HCT116 (cell line): ENCODE results near the gene ARVCF. TPM values are rescaled to one million over a fixed set of nuclear protein-coding genes. Genes with fewer than 3 reads are reported as not detected.

Experiments used
- ATAC-seq: fragments of 200-7000 bp; cut with Tn5 transposase; 2 replicates; pipeline ENCODE4 v1.9.1; 2020; ENCODE audit warnings: mild to moderate bottlenecking, moderate library complexity
- BruUV-seq: library from RNA; stranded (reverse); fragments of 400-500 nt; replicated peaks from 2 replicates; lab custom pipeline; 2021; lab: Mats Ljungman, UMichigan
- CTCF ChIA-PET: fragments of 300-600 bp; sonication (Branson Sonifier 250); formaldehyde crosslinking; loops from one replicate; lab custom pipeline; 2021; ENCODE audit warnings: antibody characterized with exemption; lab: Charles Lee
- POLR2A ChIA-PET: fragments of 300-600, 350-600 bp; sonication (Branson Sonifier 250); formaldehyde crosslinking; loops from one replicate; lab custom pipeline; 2021; ENCODE audit warnings: antibody characterized with exemption; lab: Charles Lee
- RAD21 ChIA-PET, 2 experiments: fragments of 300-600 bp; sonication (Branson Sonifier 250); formaldehyde crosslinking; loops; one replicate each; lab custom pipeline; 2023; ENCODE audit warnings: low total read pairs in 2 of 2; ENCODE audit not compliant: uncharacterized antibody in 2 of 2, unreplicated experiment in 2 of 2, low non-redundant PET in 1 of 2; lab: Charles Lee
- DNase-seq: peaks from one replicate; pipeline ENCODE4 v3.0.0-alpha.2; 2010; ENCODE audit warnings: low read depth, low spot score
- H2AFZ ChIP-seq: fragments of 200-600 bp; shearing (Covaris generic), sonication (generic); 2 replicates; pipeline ENCODE4 v1.6.1; 2017; ENCODE audit warnings: low read depth, mixed run types, mixed read lengths, antibody characterized with exemption, low read length; ENCODE audit not compliant: poor library complexity, severe bottlenecking
- H3K27ac ChIP-seq: 2 replicates; pipeline ENCODE4 v1.5.1; 2012; ENCODE audit warnings: low read depth, low read length
- H3K27me3 ChIP-seq: fragments of 200-600 bp; sonication (generic); 2 replicates; pipeline ENCODE4 v1.6.1; 2016; ENCODE audit warnings: mixed run types, low read length, mixed read lengths; ENCODE audit not compliant: insufficient read depth
- H3K36me3 ChIP-seq, 2 experiments: fragments of 200-500 bp in 1 of 2; fragments of 200-600 bp in 1 of 2; sonication (Bioruptor generic) in 1 of 2; sonication (generic) in 1 of 2; 2 replicates each; pipeline versions ENCODE4 v1.5.1 to v1.6.1; 2014 to 2016; ENCODE audit warnings: low read length in 2 of 2, inconsistent platforms in 1 of 2, mixed read lengths in 1 of 2, mixed run types in 1 of 2; ENCODE audit not compliant: insufficient read depth in 2 of 2, control insufficient read depth in 1 of 2
- H3K4me1 ChIP-seq, 2 experiments: fragments of 200-600 bp in 1 of 2; sonication (generic) in 1 of 2; 2 replicates each; pipeline versions ENCODE4 v1.5.1 to v1.6.1; 2012 to 2017; ENCODE audit warnings: low read length in 2 of 2, inconsistent platforms in 1 of 2, mild to moderate bottlenecking in 1 of 2, mixed read lengths in 1 of 2, mixed run types in 1 of 2, moderate library complexity in 1 of 2; ENCODE audit not compliant: insufficient read depth in 2 of 2, control insufficient read depth in 1 of 2
- H3K4me2 ChIP-seq: fragments of 200-600 bp; sonication (generic); 2 replicates; pipeline ENCODE4 v1.6.1; 2017; ENCODE audit warnings: mixed run types, low read length, mixed read lengths
- H3K4me3 ChIP-seq, 2 experiments: fragments of 200-600 bp in 1 of 2; sonication (generic) in 1 of 2; replicated peaks in 1 of 2; 2 replicates each; pipeline ENCODE4 v1.5.1; 2011 to 2016; ENCODE audit warnings: low read length in 2 of 2, control low read depth in 1 of 2, low read depth in 1 of 2, mild to moderate bottlenecking in 1 of 2, mixed read lengths in 1 of 2, mixed run types in 1 of 2
- H3K79me2 ChIP-seq: fragments of 200-600 bp; sonication (generic); 2 replicates; pipeline ENCODE4 v1.6.1; 2017; ENCODE audit warnings: mild to moderate bottlenecking, mixed run types, low read length, moderate library complexity, mixed read lengths; ENCODE audit not compliant: insufficient read depth
- H3K9ac ChIP-seq: fragments of 200-600 bp; sonication (generic); 2 replicates; pipeline ENCODE4 v1.6.1; 2016; ENCODE audit warnings: low read length, mixed read lengths
- H3K9me2 ChIP-seq: fragments of 200-600 bp; sonication (generic), shearing (Covaris generic); 2 replicates; pipeline ENCODE4 v1.6.1; 2017; ENCODE audit warnings: mixed run types, mild to moderate bottlenecking, moderate library complexity; ENCODE audit not compliant: insufficient read depth
- H3K9me3 ChIP-seq, 2 experiments: fragments of 200-500 bp in 1 of 2; fragments of 200-600 bp in 1 of 2; sonication (Bioruptor generic) in 1 of 2; sonication (generic) in 1 of 2; 2 replicates each; pipeline ENCODE4 v1.6.1; 2014 to 2017; ENCODE audit warnings: low read length in 2 of 2, mixed read lengths in 2 of 2, inconsistent platforms in 1 of 2, low read depth in 1 of 2, mild to moderate bottlenecking in 1 of 2, mixed run types in 1 of 2, moderate library complexity in 1 of 2; ENCODE audit not compliant: control insufficient read depth in 1 of 2, insufficient read depth in 1 of 2
- H4K20me1 ChIP-seq: fragments of 200-600 bp; sonication (generic), shearing (Covaris generic); 2 replicates; pipeline ENCODE4 v1.6.1; 2017; ENCODE audit warnings: mixed run types, mild to moderate bottlenecking, moderate library complexity; ENCODE audit not compliant: insufficient read depth
- ATF3 ChIP-seq: IDR thresholded peaks from 2 replicates; pipeline ENCODE4 v1.6.1; 2012
- CBX3 ChIP-seq: IDR thresholded peaks from 2 replicates; pipeline ENCODE4 v1.6.1; 2012; ENCODE audit warnings: low read depth
- CEBPB ChIP-seq: IDR thresholded peaks from 2 replicates; pipeline ENCODE4 v1.6.1; 2012; ENCODE audit warnings: low read depth
- EGR1 ChIP-seq: IDR thresholded peaks from 2 replicates; pipeline ENCODE4 v1.6.1; 2012; ENCODE audit warnings: low read depth
- ELF1 ChIP-seq: IDR thresholded peaks from 2 replicates; pipeline ENCODE4 v1.6.1; 2012; ENCODE audit warnings: low read depth, borderline replicate concordance
- EZH2 ChIP-seq: fragments of 200-600 bp; sonication (generic); IDR thresholded peaks from 2 replicates; pipeline ENCODE4 v1.6.1; 2017; ENCODE audit warnings: antibody characterized with exemption, mixed run types
- EZH2phosphoT487 ChIP-seq: fragments of 200-600 bp; IDR thresholded peaks from 2 replicates; pipeline ENCODE4 v1.6.1; 2018; ENCODE audit warnings: antibody characterized with exemption, borderline replicate concordance
- FOSL1 ChIP-seq: IDR thresholded peaks from 2 replicates; pipeline ENCODE4 v1.6.1; 2012; ENCODE audit warnings: low read depth
- JUND ChIP-seq: IDR thresholded peaks from 2 replicates; pipeline ENCODE4 v1.6.1; 2012
- POLR2A ChIP-seq: IDR thresholded peaks from 2 replicates; pipeline ENCODE4 v1.7.0; 2011; ENCODE audit warnings: borderline replicate concordance; ENCODE audit not compliant: insufficient read depth, insufficient read length; ENCODE audit errors: extremely low read depth
- POLR2AphosphoS5 ChIP-seq: IDR thresholded peaks from 2 replicates; pipeline ENCODE4 v1.6.1; 2011; ENCODE audit warnings: mild to moderate bottlenecking, low read depth, low read length, moderate library complexity
- RAD21 ChIP-seq: IDR thresholded peaks from 2 replicates; pipeline ENCODE4 v1.6.1; 2012; ENCODE audit warnings: low read depth, mild to moderate bottlenecking
- SIN3A ChIP-seq: IDR thresholded peaks from 2 replicates; pipeline ENCODE4 v1.6.1; 2012; ENCODE audit warnings: low read depth
- SRF ChIP-seq: IDR thresholded peaks from 2 replicates; pipeline ENCODE4 v1.6.1; 2012; ENCODE audit warnings: low read depth
- YY1 ChIP-seq: IDR thresholded peaks from 2 replicates; pipeline ENCODE4 v1.6.1; 2011; ENCODE audit warnings: low read length, low read depth, moderate library complexity, mild to moderate bottlenecking; ENCODE audit not compliant: insufficient replicate concordance; ENCODE audit errors: extremely low read depth
- ZFX ChIP-seq: fragments of 450-650 bp; IDR thresholded peaks from 2 replicates; pipeline ENCODE4 v1.6.1; 2017
- ZNF274 ChIP-seq: fragments of 200-500 bp; sonication (Bioruptor generic); IDR thresholded peaks from 2 replicates; pipeline ENCODE4 v1.6.1; 2014; ENCODE audit warnings: mild to moderate bottlenecking, low read depth, low read length, inconsistent platforms
- intact Hi-C: fragments of 100-400 bp; cut with micrococcal nuclease; formaldehyde crosslinking; loops from 2 replicates; pipeline ENCODE4 v1.10.0; 2022
- total RNA-seq: library from RNA; stranded (reverse); gene quantifications from one replicate; pipeline ENCODE4 v1.2.1, GENCODE V29; 2021; ENCODE audit not compliant: unreplicated experiment
- TF ChIP-seq, protein P1 (sequence below): IDR thresholded peaks from 2 replicates; pipeline ENCODE4 v1.6.1; 2012
- TF ChIP-seq, protein P2 (sequence below), 3 experiments: fragments of 200-600 bp in 1 of 3; sonication (generic) in 1 of 3; IDR thresholded peaks in 2 of 3; conservative IDR thresholded peaks in 1 of 3; 2 replicates each; pipeline ENCODE4 v1.5.1; 2012 to 2017; ENCODE audit warnings: low read depth in 2 of 3, low read length in 2 of 3, antibody characterized with exemption in 1 of 3, borderline replicate concordance in 1 of 3, control low read depth in 1 of 3, mild to moderate bottlenecking in 1 of 3, mixed read lengths in 1 of 3, mixed run types in 1 of 3, moderate library complexity in 1 of 3; ENCODE audit not compliant: insufficient read depth in 1 of 3

The ARVCF gene
- total RNA-seq, 1 experiment from 2014 or later = 42.8 TPM

- BruUV-seq = no TSS peak
- ATAC-seq (no peak), DNase-seq (no peak)
- H3K27me3 ChIP-seq = no peaks in the 10 kb centered on the region
- H3K9me2 ChIP-seq = no peaks in the 10 kb centered on the region
- peak overlapping the region; percentile 14; the same call in 1 of the 2 replicates for H3K27ac ChIP-seq
- H4K20me1 ChIP-seq = no peaks in the 10 kb centered on the region
- H3K4me3 ChIP-seq = no peak overlapping the region
- ChIA-PET POLR2A (no interaction called here), CTCF (interaction anchor here (1.0 to 1.8 kb wide), 4 partner anchors 38 to 282 kb away, joined by 3 to 7 read pairs (median 4); no protein-coding TSS in a partner anchor), RAD21 (interaction anchor here in 1 of 2 experiments (0.5 kb wide), 1 partner anchor 103 kb away, joined by 4 read pairs; no protein-coding TSS in a partner anchor)
- no peaks in the 10 kb centered on the region for H3K36me3 ChIP-seq
- no peak overlapping the region for H3K9ac ChIP-seq
- H3K4me2 ChIP-seq = no peak overlapping the region
- H3K4me1 ChIP-seq = peaks cover 17 to 28% of the 10 kb centered on the region in 2 experiments; a peak in 3 of 4 replicates
- H2AFZ ChIP-seq = no peak overlapping the region
- no peaks in the 10 kb centered on the region for H3K79me2 ChIP-seq
- no peaks in the 10 kb centered on the region for H3K9me3 ChIP-seq
- intact Hi-C loops = loop anchor here (5.0 kb wide), 1 partner anchor 41 kb away; no protein-coding TSS in a partner anchor
- TF ChIP-seq SIN3A = no peak
Measured at GRCh38 chr22:20012741-20013331, 3.8 kb downstream of the ARVCF start.

DNA sequence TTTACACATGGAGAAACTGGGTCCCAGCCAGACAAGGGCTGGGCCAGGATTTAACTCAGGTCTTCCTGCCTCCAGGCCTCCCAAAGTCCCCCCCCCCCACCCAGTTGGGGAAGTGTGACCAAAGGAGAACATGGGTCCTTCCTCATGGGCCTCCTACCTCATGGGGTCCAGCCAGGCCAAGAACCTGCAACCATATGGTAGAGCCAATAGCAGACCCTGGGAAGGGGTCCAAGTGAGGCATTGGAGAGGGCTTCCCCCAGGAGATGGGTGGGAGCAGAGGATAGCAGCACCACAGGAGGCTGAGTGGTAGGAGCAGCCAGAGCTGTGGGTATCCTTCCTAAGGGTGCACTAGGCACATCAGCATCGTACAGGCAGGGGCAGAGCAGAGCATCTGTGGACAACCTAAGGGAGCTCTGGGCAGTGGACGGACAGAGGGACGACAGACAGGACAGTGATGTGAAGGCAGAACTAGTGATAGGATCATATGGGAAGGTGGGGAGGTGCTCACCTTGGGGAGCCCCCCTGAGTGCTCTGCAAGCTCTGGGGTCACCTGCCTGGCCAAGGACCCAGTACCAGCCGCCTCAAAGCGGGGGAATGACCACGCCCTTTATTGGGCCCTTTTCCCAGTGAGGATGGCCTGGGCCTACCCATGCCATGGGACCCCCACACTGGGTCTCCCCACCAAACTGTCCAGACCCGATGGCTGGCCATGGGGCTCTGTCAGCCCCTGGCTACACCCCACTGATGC is 4.5 kb downstream of the ARVCF start:
- ATAC-seq (no peak), DNase-seq (no peak)
- intact Hi-C loops = loop anchor here (5.0 kb wide), 1 partner anchor 40 kb away; no protein-coding TSS in a partner anchor
- Histone ChIP-seq H3K79me2 (no peaks in the 10 kb centered on the region), H3K9me3 (no peaks in the 10 kb centered on the region), H3K4me2 (no peak overlapping the region), H2AFZ (no peak overlapping the region), H3K9ac (no peak overlapping the region), H3K36me3 (no peaks in the 10 kb centered on the region), H3K4me3 (no peak overlapping the region), H3K27ac (no peak overlapping the region), H3K9me2 (no peaks in the 10 kb centered on the region), H3K4me1 (peaks cover 11 to 23% of the 10 kb centered on the region in 2 experiments; a peak in 3 of 4 replicates), H3K27me3 (no peaks in the 10 kb centered on the region), H4K20me1 (no peaks in the 10 kb centered on the region)
- CTCF ChIA-PET = interaction anchor here (1.8 kb wide), 1 partner anchor 42 kb away, joined by 7 read pairs; no protein-coding TSS in a partner anchor
- no TSS peak for BruUV-seq
- RAD21 ChIA-PET = no interaction called here
- POLR2A ChIA-PET = no interaction called here
- no peak for TF ChIP-seq CEBPB
- no peak for TF ChIP-seq EZH2phosphoT487
- TF ChIP-seq EZH2 = no peak
- no peak for TF ChIP-seq EGR1
- no peak for TF ChIP-seq ZFX
- TF ChIP-seq POLR2AphosphoS5 = no peak
- TF ChIP-seq ZNF274 = no peak
- TF ChIP-seq, protein P1, sequence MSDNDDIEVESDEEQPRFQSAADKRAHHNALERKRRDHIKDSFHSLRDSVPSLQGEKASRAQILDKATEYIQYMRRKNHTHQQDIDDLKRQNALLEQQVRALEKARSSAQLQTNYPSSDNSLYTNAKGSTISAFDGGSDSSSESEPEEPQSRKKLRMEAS = no peak
- TF ChIP-seq, protein P2, sequence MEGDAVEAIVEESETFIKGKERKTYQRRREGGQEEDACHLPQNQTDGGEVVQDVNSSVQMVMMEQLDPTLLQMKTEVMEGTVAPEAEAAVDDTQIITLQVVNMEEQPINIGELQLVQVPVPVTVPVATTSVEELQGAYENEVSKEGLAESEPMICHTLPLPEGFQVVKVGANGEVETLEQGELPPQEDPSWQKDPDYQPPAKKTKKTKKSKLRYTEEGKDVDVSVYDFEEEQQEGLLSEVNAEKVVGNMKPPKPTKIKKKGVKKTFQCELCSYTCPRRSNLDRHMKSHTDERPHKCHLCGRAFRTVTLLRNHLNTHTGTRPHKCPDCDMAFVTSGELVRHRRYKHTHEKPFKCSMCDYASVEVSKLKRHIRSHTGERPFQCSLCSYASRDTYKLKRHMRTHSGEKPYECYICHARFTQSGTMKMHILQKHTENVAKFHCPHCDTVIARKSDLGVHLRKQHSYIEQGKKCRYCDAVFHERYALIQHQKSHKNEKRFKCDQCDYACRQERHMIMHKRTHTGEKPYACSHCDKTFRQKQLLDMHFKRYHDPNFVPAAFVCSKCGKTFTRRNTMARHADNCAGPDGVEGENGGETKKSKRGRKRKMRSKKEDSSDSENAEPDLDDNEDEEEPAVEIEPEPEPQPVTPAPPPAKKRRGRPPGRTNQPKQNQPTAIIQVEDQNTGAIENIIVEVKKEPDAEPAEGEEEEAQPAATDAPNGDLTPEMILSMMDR (IDR thresholded peaks at IDR 0.05 in 2 of 3, conservative IDR thresholded peaks at IDR 0.05 in 1 of 3; ENCODE audit: borderline replicate concordance in 1 of 3, insufficient read depth in 1 of 3, low read depth in 2 of 3, low read length in 2 of 3) = no peak
- no peak for TF ChIP-seq SRF
- no peak for TF ChIP-seq RAD21
- TF ChIP-seq JUND = no peak
- TF ChIP-seq YY1 = no peak
- no peak for TF ChIP-seq POLR2A
- no peak for TF ChIP-seq ATF3
- TF ChIP-seq CBX3 = no peak
- TF ChIP-seq ELF1 = no peak
- no peak for TF ChIP-seq FOSL1
